Psoas muscle (tissue), 8 donors: ENCODE results near the gene TENM4. TPM values are rescaled to one million over a fixed set of nuclear protein-coding genes. Genes with fewer than 3 reads are reported as not detected.

Source experiments
- ATAC-seq, 4 donors: fragments of 200-7000 bp; cut with Tn5 transposase; one replicate each; pipeline ENCODE4 v1.9.1; 2020; ENCODE audit warnings: moderate library complexity in 3 of 4, mild to moderate bottlenecking in 2 of 4
- DNase-seq, 2 donors: peaks; one replicate each; pipeline ENCODE4 v3.0.0-alpha.2; 2020
- H3K27ac ChIP-seq: fragments of 200-600 bp; one replicate; pipeline ENCODE4 v1.8.0; 2022
- H3K27me3 ChIP-seq, 3 donors: fragments of 200-600 bp in 1 of 3; one replicate each; pipeline versions ENCODE4 v1.6.1 to v1.8.0; 2013 to 2022; ENCODE audit warnings: low read length in 2 of 3, mild to moderate bottlenecking in 2 of 3, moderate library complexity in 1 of 3; ENCODE audit not compliant: insufficient read depth in 3 of 3
- H3K36me3 ChIP-seq, 2 donors: fragments of 200-600 bp in 1 of 2; one replicate each; pipeline versions ENCODE4 v1.6.1 to v1.8.0; 2013 to 2022; ENCODE audit warnings: low read depth in 1 of 2, mild to moderate bottlenecking in 1 of 2, moderate library complexity in 1 of 2; ENCODE audit not compliant: insufficient read depth in 1 of 2
- H3K4me1 ChIP-seq: fragments of 200-600 bp; one replicate; pipeline ENCODE4 v1.8.0; 2022
- H3K4me3 ChIP-seq: fragments of 200-600 bp; one replicate; pipeline ENCODE4 v1.8.0; 2022; ENCODE audit warnings: mild to moderate bottlenecking
- H3K9me3 ChIP-seq: fragments of 200-600 bp; one replicate; pipeline ENCODE4 v1.8.0; 2022
- CTCF ChIP-seq: fragments of 200-600 bp; IDR thresholded peaks from one replicate; pipeline ENCODE4 v1.8.0; 2022; ENCODE audit warnings: antibody characterized with exemption
- WGBS, 3 donors: extraction: QIAGEN DNeasy Blood & Tissue Kit; methylation state at CpG; one replicate each; pipeline versions ENCODE4 v1.1.6 to v1.1.7; 2013; 5-methylcytosine and 5-hydroxymethylcytosine counted together
- intact Hi-C, 2 donors: fragments of 100-400 bp; cut with DNase I; formaldehyde crosslinking; loops; one replicate each; pipeline versions ENCODE4 v1.11.0 to v1.14.2; 2022
- polyA plus RNA-seq, 3 donors: library from polyadenylated mRNA; stranded (reverse); fragments of 200-250 nt; gene quantifications; one replicate each; pipeline ENCODE4 v1.2.3, GENCODE V29; 2013
- total RNA-seq, 4 donors: library from RNA; stranded (reverse); fragmentation: NEBNext Ultra II Directional in 2 of 4; extraction: Animal tissue kit (Norgen Biotek cat#: 25700) in 2 of 4; gene quantifications; one replicate each; pipeline versions ENCODE4 v1.2.1 to v1.2.4, GENCODE V29; 2021 to 2023
- donor health status: healthy with polysubstance abuse.
- donor health status: DM: no; HTN: no; CAD: no; lungs with moderate emphysema.
- donor health status: Bipolar disorder and iron deficiency.
- donor health status: healthy.
- donor health status: DM: yes; HTN: yes; CAD: no.
- donor health status: DM: no; HTN: no; CAD: no.
- donor health status: DM: no; HTN: no; CAD: no.
- donor health status: DM: yes; HTN: yes; CAD: no.

TENM4 gene
- total and polyA plus RNA-seq, 7 donors = 0.05 to 1.7 (median 0.48) TPM

DNA sequence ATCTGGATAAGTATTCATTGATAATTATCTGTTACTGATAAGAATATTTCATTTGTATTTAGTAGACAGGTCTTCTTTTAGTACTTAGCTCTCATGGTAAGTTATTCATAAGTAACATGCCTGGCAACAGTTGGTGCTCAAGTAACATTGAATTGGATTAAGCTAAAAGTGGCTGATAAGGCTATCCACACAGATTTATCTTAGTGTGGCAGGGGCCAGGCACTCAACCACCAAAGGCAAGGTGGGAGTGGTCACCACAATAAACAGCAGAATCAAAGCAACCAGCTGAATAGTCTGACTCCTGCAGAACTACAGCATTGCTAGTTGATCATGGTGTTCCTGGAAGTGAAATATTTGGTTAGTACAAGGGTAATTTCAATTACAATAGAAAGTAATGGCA is 833.1 kb downstream of the TENM4 start:
- H3K27me3 ChIP-seq = peaks cover 0 to 3% (median 2%) of the 10 kb centered on the region in 3 donors
- DNase-seq = no peak
- no peak overlapping the region for H3K4me3 ChIP-seq
- no peak for ATAC-seq
- H3K9me3 ChIP-seq = no peaks in the 10 kb centered on the region
- intact Hi-C loops = no loop called here
- no peaks in the 10 kb centered on the region for H3K36me3 ChIP-seq
- TF ChIP-seq CTCF = no peak
- H3K4me1 ChIP-seq = no peaks in the 10 kb centered on the region
- no peak overlapping the region for H3K27ac ChIP-seq

- Histone ChIP-seq H3K36me3 (no peaks in the 10 kb centered on the region), H3K4me3 (no peak overlapping the region), H3K27me3 (peaks cover 0 to 4% (median 3%) of the 10 kb centered on the region in 3 donors), H3K4me1 (no peaks in the 10 kb centered on the region), H3K9me3 (no peaks in the 10 kb centered on the region), H3K27ac (no peak overlapping the region)
- intact Hi-C loops = no loop called here
- DNase-seq (no peak), ATAC-seq (no peak)
- no peak for TF ChIP-seq CTCF
- 72 to 80% (median 75%) methylated on average over 3 of the region's 3 CpGs for WGBS, 3 donors
Measured at GRCh38 chr11:78606667-78607066, 834.2 kb downstream of the TENM4 start.

DNA sequence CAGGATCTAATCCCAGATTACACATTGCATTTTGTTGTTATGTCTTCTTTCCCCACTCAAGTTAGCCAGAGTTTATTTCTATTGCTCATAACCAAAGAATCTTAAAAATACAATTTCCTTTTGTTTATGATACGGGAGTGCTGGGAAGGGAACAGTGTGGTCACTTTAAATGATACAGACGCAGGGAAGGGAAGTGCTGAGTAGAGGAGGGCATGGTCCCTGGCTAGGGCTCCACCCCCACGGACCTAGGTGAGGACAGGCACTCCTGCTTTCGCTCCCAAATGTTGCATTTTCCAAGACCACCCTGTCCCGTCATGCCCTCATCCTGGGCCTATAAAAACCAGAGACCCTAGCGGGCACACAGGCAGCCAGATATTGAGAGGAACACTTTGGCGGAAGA is 835.5 kb downstream of the TENM4 start:
- peaks cover 0 to 4% (median 0%) of the 10 kb centered on the region in 3 donors for H3K27me3 ChIP-seq
- no peaks in the 10 kb centered on the region for H3K36me3 ChIP-seq
- no peaks in the 10 kb centered on the region for H3K4me1 ChIP-seq
- H3K9me3 ChIP-seq = no peaks in the 10 kb centered on the region
- TF ChIP-seq CTCF = no peak
- H3K27ac ChIP-seq = no peak overlapping the region
- intact Hi-C loops = no loop called here
- H3K4me3 ChIP-seq = no peak overlapping the region
- 81 to 87% (median 85%) methylated on average over 7 of the region's 7 CpGs for WGBS, 3 donors
- DNase-seq (no peak), ATAC-seq (no peak)

DNA sequence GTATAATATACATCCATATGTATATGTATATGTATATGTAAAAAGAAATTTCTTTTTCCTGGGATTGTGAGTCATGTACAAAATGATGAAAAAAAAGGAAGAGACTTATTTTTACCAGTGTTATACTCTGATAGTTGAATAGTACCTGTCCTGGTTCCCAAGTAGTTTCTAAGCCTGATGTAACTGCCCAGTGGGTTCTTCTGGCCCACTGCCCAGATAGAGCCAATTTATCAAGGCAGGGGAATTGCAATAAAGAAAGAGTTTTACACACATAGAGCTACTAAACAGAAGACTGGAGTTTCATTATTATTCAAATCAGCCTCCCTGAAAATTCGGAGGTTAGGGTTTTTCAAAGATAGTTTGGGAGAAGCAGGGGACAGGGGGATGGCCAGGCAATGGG is 837.0 kb downstream of the TENM4 start:
- ATAC-seq = no peak
- 83 to 84% (median 83%) methylated on average over 1 of the region's 1 CpG for WGBS, 3 donors
- intact Hi-C loops = no loop called here
- no peaks in the 10 kb centered on the region for H3K9me3 ChIP-seq
- H3K4me3 ChIP-seq = no peak overlapping the region
- no peaks in the 10 kb centered on the region for H3K4me1 ChIP-seq
- H3K27ac ChIP-seq = no peak overlapping the region
- peaks cover 0 to 4% (median 0%) of the 10 kb centered on the region in 3 donors for H3K27me3 ChIP-seq
- no peak for DNase-seq
- TF ChIP-seq CTCF = no peak
- no peaks in the 10 kb centered on the region for H3K36me3 ChIP-seq
